Raji (cell line): ENCODE measurements around the gene CACTIN.

Source experiments
- POLR2A ChIP-seq: IDR thresholded peaks from 2 replicates; pipeline ENCODE4 v1.6.1; 2011; ENCODE audit warnings: low read depth, low read length, control low read depth; ENCODE audit not compliant: insufficient read depth

The CACTIN gene

GRCh38 chr19:3612330-3612729, 14.3 kb downstream of the CACTIN start:
- no peak for TF ChIP-seq POLR2A

GRCh38 chr19:3611841-3612240, 14.7 kb downstream of the CACTIN start:
- no peak for TF ChIP-seq POLR2A

- no peak for TF ChIP-seq POLR2A
Observed at GRCh38 chr19:3610745-3611717, 15.6 kb downstream of the CACTIN start.

GRCh38 chr19:3609779-3610719, 16.5 kb downstream of the CACTIN start:
- no peak for TF ChIP-seq POLR2A

- no peak for TF ChIP-seq POLR2A
Observed at GRCh38 chr19:3608750-3609322, 17.8 kb downstream of the CACTIN start.

GRCh38 chr19:3608079-3608641, 18.4 kb downstream of the CACTIN start:
- no peak for TF ChIP-seq POLR2A

GRCh38 chr19:3607303-3608078, 19.1 kb downstream of the CACTIN start:
- TF ChIP-seq POLR2A, result no peak

- no peak for TF ChIP-seq POLR2A
Observed at GRCh38 chr19:3606690-3607289, 19.8 kb downstream of the CACTIN start, which contains the start of gene TBXA2R. TBXA2R (minus strand) TSS chr19:3606875; CDS start chr19:3600634, 6,241 bp downstream.

GRCh38 chr19:3606174-3606689, 20.4 kb downstream of the CACTIN start:
- no peak for TF ChIP-seq POLR2A

- no peak for TF ChIP-seq POLR2A
Observed at GRCh38 chr19:3605770-3606169, 20.8 kb downstream of the CACTIN start.

GRCh38 chr19:3605361-3605760, 21.2 kb downstream of the CACTIN start:
- TF ChIP-seq POLR2A, result no peak

- TF ChIP-seq POLR2A, result no peak
Observed at GRCh38 chr19:3604987-3605343, 21.6 kb downstream of the CACTIN start.

GRCh38 chr19:3604227-3604986, 22.2 kb downstream of the CACTIN start:
- no peak for TF ChIP-seq POLR2A
